HG03097 (cell line): ENCODE results near the gene KRTAP10-7.
"Not testable (repeated sequence)": the region's sequence is repeated elsewhere in the genome, so short reads cannot be mapped to it uniquely, and the experiment has no call there.

Experiments
- ATAC-seq: cut with Tn5 transposase; IDR thresholded peaks from one replicate; pipeline ENCODE4 v1.9.1; 2021; ENCODE audit not compliant: unreplicated experiment, low FRiP score

Gene KRTAP10-7

GRCh38 chr21:44600118-44600978 is at the start of gene KRTAP10-7:
Gene KRTAP10-7 (plus strand): TSS chr21:44600597. CDS start chr21:44600622, 25 bp downstream.
- not testable (repeated sequence) for ATAC-seq

- ATAC-seq: no peak
These were observed 49.6 kb upstream of the KRTAP10-7 start for GRCh38 chr21:44550807-44551206.

GRCh38 chr21:44551340-44551961 is 48.9 kb upstream of the KRTAP10-7 start, which contains the start of gene KRTAP10-2:
Gene KRTAP10-2 (minus strand): TSS chr21:44551505. CDS start chr21:44551458, 47 bp downstream.
- ATAC-seq: no peak

- no peak for ATAC-seq
These were observed 48.3 kb upstream of the KRTAP10-7 start for GRCh38 chr21:44552136-44552535.

GRCh38 chr21:44552681-44553080 is 47.7 kb upstream of the KRTAP10-7 start:
- ATAC-seq: no peak

GRCh38 chr21:44555200-44555875 is 45.1 kb upstream of the KRTAP10-7 start:
- ATAC-seq: no peak

- ATAC-seq: no peak
These were observed 43.5 kb upstream of the KRTAP10-7 start for GRCh38 chr21:44556879-44557278.

- ATAC-seq: no peak
These were observed 42.7 kb upstream of the KRTAP10-7 start for GRCh38 chr21:44557491-44558328.

- ATAC-seq: not testable (repeated sequence)
These were observed 42.1 kb upstream of the KRTAP10-7 start for GRCh38 chr21:44558329-44558675.

GRCh38 chr21:44558695-44559094 is 41.7 kb upstream of the KRTAP10-7 start, which contains the start of gene KRTAP10-3:
Gene KRTAP10-3 (minus strand): TSS chr21:44558795. CDS start chr21:44558715, 80 bp downstream.
- ATAC-seq: no peak

GRCh38 chr21:44564099-44564498 is 36.3 kb upstream of the KRTAP10-7 start:
- ATAC-seq: no peak

GRCh38 chr21:44564886-44565598 is 35.4 kb upstream of the KRTAP10-7 start:
- no peak for ATAC-seq

GRCh38 chr21:44566403-44566802 is 34.0 kb upstream of the KRTAP10-7 start:
- no peak for ATAC-seq

GRCh38 chr21:44567481-44568171 is 32.8 kb upstream of the KRTAP10-7 start:
- no peak for ATAC-seq

GRCh38 chr21:44568261-44568660 is 32.1 kb upstream of the KRTAP10-7 start:
- ATAC-seq: no peak

GRCh38 chr21:44568667-44569556 is 31.5 kb upstream of the KRTAP10-7 start:
- no peak for ATAC-seq

- ATAC-seq: no peak
These were observed 30.4 kb upstream of the KRTAP10-7 start for GRCh38 chr21:44569861-44570517.

GRCh38 chr21:44571296-44571695 is 29.1 kb upstream of the KRTAP10-7 start:
- no peak for ATAC-seq
